HAP-1 (cell line): ENCODE measurements around the gene WASHC2A.
A peak's percentile ranks its signal among the peaks of the same experiment; 100 is the strongest.
"Not testable (repeated sequence)": the region's sequence is repeated elsewhere in the genome, so short reads cannot be mapped to it uniquely, and the experiment has no call there.

Experiments used
- DNase-seq, 2 experiments: peaks; one replicate each; pipeline ENCODE4 v3.0.0-alpha.2; 2016 to 2020; ENCODE audit warnings: low spot score in 2 of 2
- H3K27me3 ChIP-seq: fragments of 250-450 bp; sonication (Bioruptor Pico); 2 replicates; pipeline ENCODE4 v1.5.1; 2020; ENCODE audit warnings: low read depth, mild to moderate bottlenecking, moderate library complexity
- H3K36me3 ChIP-seq: fragments of 250-450 bp; sonication (Bioruptor Pico); replicated peaks from 2 replicates; pipeline ENCODE4 v1.5.1; 2020; ENCODE audit warnings: mild to moderate bottlenecking
- H3K4me1 ChIP-seq: fragments of 250-450 bp; sonication (Bioruptor Pico); 2 replicates; pipeline ENCODE4 v1.5.1; 2020; ENCODE audit warnings: mild to moderate bottlenecking
- H3K4me3 ChIP-seq: fragments of 250-450 bp; sonication (Bioruptor Pico); 2 replicates; pipeline ENCODE4 v1.5.1; 2020; ENCODE audit warnings: mild to moderate bottlenecking, moderate library complexity
- H3K9me3 ChIP-seq: fragments of 250-450 bp; sonication (Bioruptor Pico); 2 replicates; pipeline ENCODE4 v1.5.1; 2020; ENCODE audit warnings: mild to moderate bottlenecking, moderate library complexity
- in situ Hi-C: fragments of 300-500 bp; cut with MboI; formaldehyde crosslinking; loops from 3 replicates; pipeline ENCODE4 v1.14.3; 2020; ENCODE audit warnings: low sequenced_read_pairs, inconsistent platforms, mixed read lengths

The WASHC2A gene

DNA sequence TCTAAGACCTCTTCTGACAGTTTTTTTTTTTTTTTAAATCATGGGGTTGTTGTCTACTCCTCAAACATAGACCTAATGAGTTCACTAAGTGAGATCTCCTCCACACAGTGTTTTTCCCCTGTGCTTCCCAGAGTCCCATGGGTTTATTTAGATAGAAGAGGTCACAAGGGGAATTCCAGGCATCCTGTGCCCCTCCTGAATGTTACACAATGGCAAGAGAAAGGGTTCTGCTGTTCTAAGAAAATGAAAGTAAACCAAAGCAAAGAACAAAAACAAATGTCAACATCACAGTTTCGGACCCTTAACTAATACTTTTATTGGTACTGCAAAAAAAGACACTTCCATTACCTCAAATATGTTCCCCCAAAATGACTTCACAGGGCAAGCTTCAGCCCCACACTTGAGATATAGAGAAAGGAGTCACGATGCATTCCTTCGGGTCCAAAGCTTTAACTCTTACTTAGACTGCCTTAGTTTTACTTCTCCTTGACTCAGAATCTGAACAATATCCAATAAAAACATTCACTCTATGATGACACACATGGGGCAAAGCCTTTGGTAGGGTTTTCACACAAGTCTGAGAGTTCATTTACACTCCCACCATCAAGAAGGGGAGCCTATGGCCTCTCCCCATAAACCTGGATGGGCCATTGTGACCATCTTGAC is 15.6 kb upstream of the WASHC2A start:
- not testable (repeated sequence) for H3K9me3 ChIP-seq, H3K36me3 ChIP-seq, H3K27me3 ChIP-seq, H3K4me3 ChIP-seq, DNase-seq, H3K4me1 ChIP-seq
- in situ Hi-C loops, result loop anchor here (25.0 kb wide), 1 partner anchor 465 kb away; no protein-coding TSS in a partner anchor

DNA sequence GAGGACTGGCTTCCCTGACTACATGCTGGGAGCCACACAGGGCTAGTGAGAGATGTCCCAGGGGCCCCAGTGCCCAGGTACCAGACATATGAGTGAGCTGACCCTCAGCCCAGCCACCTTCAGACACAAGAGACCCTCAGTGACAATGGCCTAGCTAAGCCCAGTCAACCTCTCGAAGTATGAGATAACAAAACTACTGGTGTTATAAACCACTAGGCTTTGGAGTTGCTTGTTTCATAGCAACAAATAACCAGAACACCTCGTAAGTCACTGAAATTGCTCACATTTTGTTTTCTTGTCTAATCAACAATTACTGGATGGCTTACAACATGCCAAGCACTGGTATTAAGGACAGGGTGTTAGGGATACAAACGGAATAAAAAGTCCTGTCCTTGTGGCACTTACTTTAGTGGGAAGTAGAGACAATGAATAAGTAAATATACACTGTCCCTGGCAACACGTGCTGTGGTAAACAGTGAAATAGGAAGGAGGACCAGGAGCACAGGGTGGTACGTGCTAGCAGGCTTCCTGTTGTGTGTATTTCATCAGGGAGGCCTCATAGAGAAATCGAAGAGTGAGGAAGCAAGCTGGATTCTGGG is 14.9 kb upstream of the WASHC2A start:
- not testable (repeated sequence) for H3K4me3 ChIP-seq, H3K36me3 ChIP-seq, H3K4me1 ChIP-seq, H3K27me3 ChIP-seq, H3K9me3 ChIP-seq, DNase-seq
- in situ Hi-C loops, result loop anchor here (25.0 kb wide), 1 partner anchor 466 kb away; no protein-coding TSS in a partner anchor

DNA sequence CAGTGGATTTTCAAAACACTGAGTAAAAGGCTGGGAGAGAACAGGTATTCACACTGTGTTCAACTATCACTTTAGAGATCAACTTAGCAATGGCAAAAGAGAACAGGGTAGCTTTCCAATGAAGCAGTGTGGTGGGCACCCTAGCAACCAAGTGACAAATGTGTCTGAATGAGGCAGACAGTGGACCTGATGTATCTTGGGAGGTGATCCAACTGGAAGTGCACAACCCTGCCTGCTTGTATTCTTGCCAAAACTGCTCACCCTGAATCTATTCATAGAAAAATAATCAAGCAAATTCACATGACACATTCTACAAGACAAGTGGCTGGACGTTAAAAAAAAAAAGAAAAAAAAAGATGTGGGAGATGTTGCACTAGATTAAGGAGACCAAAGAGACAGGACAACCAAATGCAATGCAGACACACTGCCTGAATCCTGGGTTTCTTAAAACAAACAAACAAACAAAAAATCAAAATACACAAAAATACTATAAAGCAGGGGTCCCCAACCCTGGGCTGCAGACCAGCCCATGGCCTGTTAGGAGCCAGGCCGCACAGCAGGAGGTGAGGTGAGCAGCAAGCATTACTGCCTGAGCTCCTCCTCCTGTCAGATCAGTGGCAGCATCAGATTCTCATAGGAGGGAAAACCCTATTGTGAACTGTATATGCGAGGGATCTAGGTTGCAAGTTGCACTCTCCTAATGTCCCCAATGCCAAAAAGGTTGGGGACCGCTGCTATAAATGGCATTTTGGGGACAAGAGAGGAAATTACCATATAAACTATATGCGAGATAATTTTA is 12.1 kb upstream of the WASHC2A start:
- in situ Hi-C loops, result loop anchor here (25.0 kb wide), 1 partner anchor 468 kb away; no protein-coding TSS in a partner anchor
- not testable (repeated sequence) for DNase-seq, H3K27me3 ChIP-seq, H3K4me3 ChIP-seq, H3K36me3 ChIP-seq, H3K9me3 ChIP-seq, H3K4me1 ChIP-seq

DNA sequence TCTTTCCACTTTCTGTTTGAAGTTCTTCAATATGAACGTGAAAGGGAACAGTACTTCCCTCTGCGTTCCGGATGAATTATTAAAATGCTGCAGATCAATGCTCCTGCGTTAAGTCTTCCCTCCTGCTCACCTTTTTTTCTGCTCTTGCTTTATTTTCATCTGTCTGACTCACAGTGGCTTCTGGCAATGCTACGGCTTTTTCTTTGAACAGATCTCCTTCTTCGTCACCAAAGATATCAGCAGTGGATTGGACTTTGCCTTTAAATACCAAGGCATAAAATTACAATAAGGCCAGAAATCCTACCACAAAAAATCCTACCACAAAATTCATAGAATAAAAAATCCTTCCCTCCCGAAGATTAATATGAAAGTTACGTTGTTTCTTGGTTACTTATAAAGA is 11.1 kb upstream of the WASHC2A start:
- H3K36me3 ChIP-seq, H3K9me3 ChIP-seq, DNase-seq, H3K4me1 ChIP-seq, H3K4me3 ChIP-seq, H3K27me3 ChIP-seq: not testable (repeated sequence)
- in situ Hi-C loops, result loop anchor here (25.0 kb wide), 1 partner anchor 469 kb away; no protein-coding TSS in a partner anchor

DNA sequence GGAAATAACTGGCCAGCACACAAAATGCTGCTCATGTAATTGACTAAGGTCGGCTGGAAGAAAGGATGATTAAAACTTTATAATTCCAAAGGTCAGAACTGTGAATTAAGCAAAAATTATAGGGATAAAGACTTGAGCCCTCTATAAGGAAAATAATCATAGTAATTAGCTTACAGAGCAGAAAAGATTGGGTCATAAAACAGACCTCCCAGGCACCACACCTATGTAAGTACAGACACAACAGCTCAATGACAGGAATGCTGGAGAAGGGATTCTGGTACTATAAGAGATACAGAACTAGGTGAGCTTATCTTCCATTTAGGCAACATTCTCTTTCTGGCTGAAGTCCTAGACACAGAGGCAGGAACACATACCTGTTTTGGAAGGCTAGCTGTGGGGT is 9.0 kb upstream of the WASHC2A start:
- not testable (repeated sequence) for H3K4me1 ChIP-seq, H3K36me3 ChIP-seq, H3K9me3 ChIP-seq, DNase-seq, H3K27me3 ChIP-seq, H3K4me3 ChIP-seq
- in situ Hi-C loops, result loop anchor here (25.0 kb wide), 1 partner anchor 471 kb away; no protein-coding TSS in a partner anchor

DNA sequence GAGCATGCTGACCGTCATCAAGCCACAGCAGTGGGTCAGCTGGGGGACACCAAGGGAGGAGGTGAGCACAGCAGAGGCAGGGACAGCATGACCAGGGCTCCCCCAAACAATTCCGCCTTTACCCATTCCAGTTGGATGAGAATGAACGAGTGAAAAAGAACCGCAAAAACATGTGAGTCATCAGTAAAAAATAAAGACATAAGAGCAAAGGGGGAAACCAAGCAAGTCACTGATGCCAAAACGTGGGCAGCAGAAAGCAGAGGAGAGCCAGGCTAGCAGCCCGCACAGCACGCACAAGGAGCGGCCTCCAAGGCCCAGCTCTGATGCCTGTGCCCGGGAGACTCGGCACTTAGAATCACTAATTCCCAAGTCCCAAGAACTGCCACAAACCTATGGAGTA is 7.8 kb upstream of the WASHC2A start:
- not testable (repeated sequence) for H3K27me3 ChIP-seq, H3K9me3 ChIP-seq, DNase-seq, H3K36me3 ChIP-seq, H3K4me1 ChIP-seq, H3K4me3 ChIP-seq
- in situ Hi-C loops, result loop anchor here (25.0 kb wide), 1 partner anchor 473 kb away; no protein-coding TSS in a partner anchor

DNA sequence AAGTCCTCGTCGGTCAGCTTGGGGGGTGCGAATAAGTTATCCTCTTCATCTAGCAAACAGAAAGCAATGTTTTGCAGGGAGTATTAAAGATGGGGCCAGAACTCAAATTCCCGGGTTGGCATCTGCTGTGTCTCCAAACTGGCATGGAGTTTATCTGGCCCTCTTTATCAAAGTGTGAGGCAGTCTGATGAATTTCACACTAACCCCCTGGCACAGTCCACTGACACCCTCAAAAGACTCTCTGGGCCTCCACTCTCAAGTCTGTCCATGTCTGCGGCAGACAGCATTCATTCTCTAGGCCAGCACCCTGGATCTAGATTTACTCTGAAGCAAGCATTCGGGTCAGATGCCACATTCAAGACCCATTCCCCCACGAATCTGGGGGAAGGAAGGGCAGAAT is 6.2 kb upstream of the WASHC2A start:
- DNase-seq, H3K4me1 ChIP-seq, H3K36me3 ChIP-seq, H3K4me3 ChIP-seq, H3K27me3 ChIP-seq, H3K9me3 ChIP-seq: not testable (repeated sequence)
- in situ Hi-C loops, result loop anchor here (25.0 kb wide), 1 partner anchor 474 kb away; no protein-coding TSS in a partner anchor

DNA sequence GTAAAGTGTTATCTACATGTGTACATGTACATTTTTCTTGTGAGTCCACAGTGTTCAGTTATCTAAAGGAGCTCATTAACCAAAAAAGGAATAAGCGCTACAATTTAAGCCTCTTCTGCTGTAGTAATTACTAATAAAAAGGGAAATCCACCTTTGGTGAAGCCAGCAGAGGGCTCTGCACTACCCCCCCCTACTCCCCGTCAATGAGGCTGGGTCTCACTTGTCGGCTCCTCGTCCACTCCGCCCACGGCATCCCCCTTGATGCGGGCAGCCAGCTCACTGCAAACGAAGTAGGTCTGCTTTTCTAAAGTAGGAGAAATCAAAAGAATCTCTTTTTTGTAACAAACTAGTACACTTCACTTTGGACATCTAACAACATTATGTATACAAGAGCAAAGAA is 4.7 kb upstream of the WASHC2A start:
- no peaks in the 10 kb centered on the region for H3K4me1 ChIP-seq
- no peaks in the 10 kb centered on the region for H3K27me3 ChIP-seq
- no peak for DNase-seq
- in situ Hi-C loops, result loop anchor here (25.0 kb wide), 1 partner anchor 476 kb away; no protein-coding TSS in a partner anchor
- H3K9me3 ChIP-seq, result no peaks in the 10 kb centered on the region
- H3K4me3 ChIP-seq, result no peak overlapping the region
- H3K36me3 ChIP-seq, result no peaks in the 10 kb centered on the region

DNA sequence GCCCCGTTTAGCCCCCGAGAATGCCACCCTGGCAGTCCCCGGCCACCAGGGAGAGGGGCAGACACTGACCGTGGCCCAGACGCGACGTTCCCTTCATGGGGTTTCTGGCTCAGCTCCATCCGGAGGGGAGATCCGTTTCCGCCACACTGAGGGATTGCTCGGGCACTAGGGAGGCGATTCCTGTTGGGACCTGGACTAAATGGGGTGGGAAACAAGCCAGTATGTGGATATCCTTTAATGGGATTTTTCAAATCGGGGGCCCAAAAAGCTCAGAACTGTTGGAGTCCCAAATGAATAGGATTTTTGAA is 552 bp downstream of the WASHC2A start:
- not testable (repeated sequence) for H3K27me3 ChIP-seq, H3K9me3 ChIP-seq, H3K36me3 ChIP-seq, H3K4me1 ChIP-seq, DNase-seq
- H3K4me3 ChIP-seq, result 0 out of 2 replicates have a peak overlapping the region, but pooled peaks have one; percentile 9
- in situ Hi-C loops, result loop anchor here (25.0 kb wide), 1 partner anchor 481 kb away; no protein-coding TSS in a partner anchor

DNA sequence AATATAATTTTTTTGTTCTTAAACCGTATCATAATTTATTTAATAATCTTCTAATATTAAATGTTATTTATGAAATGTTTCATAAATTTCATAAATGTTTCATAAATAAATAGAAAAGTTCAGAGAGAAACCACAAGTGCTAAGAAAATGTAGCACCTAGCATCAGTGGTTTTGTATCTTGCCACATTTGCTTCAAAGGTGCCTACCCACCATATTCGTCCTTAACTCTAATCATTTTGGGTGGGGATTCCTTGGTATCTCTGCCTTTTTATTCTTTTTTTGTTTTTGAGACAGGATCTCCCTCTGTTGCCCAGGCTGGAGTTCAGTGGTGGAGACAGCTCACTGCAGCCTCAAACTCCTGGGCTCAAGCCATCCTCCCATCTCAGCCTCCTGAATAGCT is 7.4 kb downstream of the WASHC2A start:
- H3K27me3 ChIP-seq, H3K36me3 ChIP-seq, H3K4me1 ChIP-seq, H3K9me3 ChIP-seq, DNase-seq, H3K4me3 ChIP-seq, in situ Hi-C loops: not testable (repeated sequence)

DNA sequence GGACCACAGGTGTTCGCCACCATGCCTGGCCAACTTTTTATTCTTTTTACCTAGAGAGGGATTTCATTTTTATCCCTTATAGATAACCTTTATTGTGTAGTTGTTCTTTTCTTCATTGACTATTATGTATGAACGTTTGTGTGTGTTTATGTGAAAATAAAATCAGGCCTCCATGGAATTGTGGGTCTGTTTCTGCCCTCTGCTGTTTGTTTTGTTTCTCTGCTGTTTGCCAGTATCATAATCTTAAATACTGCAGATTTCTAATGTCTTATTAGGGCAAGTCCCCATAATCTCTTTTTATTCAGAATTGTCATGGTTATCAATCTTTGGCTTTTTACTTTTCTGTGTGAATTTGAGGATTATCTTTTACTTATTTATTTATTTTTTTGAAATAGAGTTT is 7.8 kb downstream of the WASHC2A start:
- H3K4me3 ChIP-seq, H3K4me1 ChIP-seq, in situ Hi-C loops, DNase-seq, H3K27me3 ChIP-seq, H3K9me3 ChIP-seq, H3K36me3 ChIP-seq: not testable (repeated sequence)

DNA sequence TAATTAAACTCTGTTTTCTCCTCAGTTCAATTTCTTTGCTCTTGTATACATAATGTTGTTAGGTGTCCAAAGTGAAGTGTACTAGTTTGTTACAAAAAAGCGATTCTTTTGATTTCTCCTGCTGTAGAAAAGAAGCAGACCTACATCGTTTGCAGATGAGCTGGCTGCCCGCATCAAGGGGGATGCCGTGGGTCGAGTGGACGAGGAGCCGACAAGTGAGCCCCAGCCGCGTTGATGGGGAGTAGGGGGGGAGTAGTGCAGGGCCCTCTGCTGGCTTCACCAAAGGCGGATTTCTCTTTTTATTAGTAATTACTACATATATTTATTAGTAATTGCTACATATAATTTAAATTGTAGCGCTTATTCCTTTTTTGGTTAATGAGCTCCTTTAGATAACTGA is 23.6 kb downstream of the WASHC2A start:
- H3K36me3 ChIP-seq, in situ Hi-C loops, H3K27me3 ChIP-seq, H3K9me3 ChIP-seq, H3K4me1 ChIP-seq, H3K4me3 ChIP-seq, DNase-seq: not testable (repeated sequence)

DNA sequence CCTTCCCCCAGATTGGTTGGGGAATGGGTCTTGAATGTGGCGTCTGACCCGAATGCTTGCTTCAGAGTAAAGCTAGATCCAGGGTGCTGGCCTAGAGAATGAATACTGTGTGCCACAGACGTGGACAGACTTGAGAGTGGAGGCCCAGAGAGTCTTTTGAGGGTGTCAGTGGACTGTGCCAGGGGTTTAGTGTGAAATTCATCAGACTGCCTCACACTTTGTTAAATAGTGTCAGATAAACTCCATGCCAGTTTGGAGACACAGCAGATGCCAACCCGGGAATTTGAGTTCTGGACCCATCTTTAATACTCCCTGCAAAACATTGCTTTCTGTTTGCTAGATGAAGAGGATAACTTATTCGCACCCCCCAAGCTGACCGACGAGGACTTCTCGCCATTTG is 25.2 kb downstream of the WASHC2A start:
- H3K4me3 ChIP-seq, H3K36me3 ChIP-seq, H3K27me3 ChIP-seq, H3K9me3 ChIP-seq, DNase-seq, H3K4me1 ChIP-seq, in situ Hi-C loops: not testable (repeated sequence)

DNA sequence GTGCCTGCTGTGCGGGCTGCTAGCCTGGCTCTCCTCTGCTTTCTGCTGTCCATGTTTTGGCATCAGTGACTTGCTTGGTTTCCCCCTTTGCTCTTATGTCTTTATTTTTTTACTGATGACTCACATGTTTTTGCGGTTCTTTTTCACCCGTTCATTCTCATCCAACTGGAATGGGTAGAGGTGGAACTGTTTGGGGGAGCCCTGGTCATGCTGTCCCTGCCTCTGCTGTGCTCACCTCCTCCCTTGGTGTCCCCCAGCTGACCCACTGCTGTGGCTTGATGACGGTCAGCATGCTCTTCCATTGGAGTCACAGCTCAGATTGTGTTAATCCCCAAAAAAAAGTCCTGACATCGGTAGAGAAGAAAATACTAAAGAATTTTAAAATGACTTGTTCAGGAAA is 26.9 kb downstream of the WASHC2A start:
- H3K4me1 ChIP-seq, H3K27me3 ChIP-seq, H3K4me3 ChIP-seq, H3K9me3 ChIP-seq, DNase-seq, in situ Hi-C loops, H3K36me3 ChIP-seq: not testable (repeated sequence)
